PFSK-1 (cell line): Measurements from ENCODE around the gene COQ10B.

Experiments used
- FOXP2 ChIP-seq: optimal IDR thresholded peaks from 2 replicates; pipeline ENCODE3; 2011; ENCODE audit warnings: borderline replicate concordance, control low read depth, inconsistent platforms; ENCODE audit not compliant: insufficient read depth; ENCODE audit errors: extremely low read length, extremely low read depth
- SIN3A ChIP-seq: IDR thresholded peaks from 2 replicates; pipeline ENCODE4 v1.6.1; 2012; ENCODE audit warnings: mild to moderate bottlenecking, low read length, moderate library complexity, borderline replicate concordance; ENCODE audit not compliant: insufficient read depth
- TAF1 ChIP-seq: IDR thresholded peaks from 2 replicates; pipeline ENCODE4 v1.6.1; 2012; ENCODE audit warnings: low read length, control low read depth, borderline replicate concordance; ENCODE audit not compliant: insufficient read depth

GRCh38 chr2:197498937-197499593 lies 45.7 kb downstream of the COQ10B start:
- TF ChIP-seq TAF1 (no peak), SIN3A (no peak), FOXP2 (no peak)
